Liver (tissue), 9 donors: ENCODE results near the gene PPP2R2C. TPM values are rescaled to one million over a fixed set of nuclear protein-coding genes. Genes with fewer than 3 reads are reported as not detected.

Source experiments
- DNase-seq: peaks from one replicate; pipeline ENCODE4 v3.0.0-alpha.2; 2017; ENCODE audit warnings: low spot score
- H3K27ac ChIP-seq, 2 donors: one replicate each; pipeline ENCODE4 v1.7.0; 2013; ENCODE audit warnings: inconsistent platforms in 2 of 2, low read length in 2 of 2, control low read depth in 1 of 2, low read depth in 1 of 2, mild to moderate bottlenecking in 1 of 2
- H3K27me3 ChIP-seq, 4 donors: one replicate each; pipeline versions ENCODE4 v1.6.1 to v1.7.0; 2013; ENCODE audit warnings: low read length in 3 of 4, inconsistent platforms in 1 of 4, mild to moderate bottlenecking in 1 of 4, moderate library complexity in 1 of 4; ENCODE audit not compliant: control insufficient read depth in 4 of 4, insufficient read depth in 4 of 4
- H3K36me3 ChIP-seq, 4 donors: one replicate each; pipeline versions ENCODE4 v1.6.1 to v1.7.0; 2013; ENCODE audit warnings: low read length in 3 of 4, mild to moderate bottlenecking in 3 of 4, low read depth in 1 of 4, moderate library complexity in 1 of 4; ENCODE audit not compliant: control insufficient read depth in 4 of 4, insufficient read depth in 3 of 4
- H3K4me1 ChIP-seq, 4 donors: one replicate each; pipeline versions ENCODE4 v1.6.1 to v1.7.0; 2013; ENCODE audit warnings: low read length in 3 of 4, mild to moderate bottlenecking in 3 of 4, moderate library complexity in 1 of 4; ENCODE audit not compliant: control insufficient read depth in 4 of 4, insufficient read depth in 4 of 4
- H3K4me3 ChIP-seq, 3 donors: one replicate each; pipeline versions ENCODE4 v1.6.1 to v1.7.0; 2013; ENCODE audit warnings: low read length in 3 of 3, control low read depth in 1 of 3, low read depth in 1 of 3, mild to moderate bottlenecking in 1 of 3
- H3K9ac ChIP-seq, 2 donors: one replicate each; pipeline ENCODE4 v1.7.0; 2013; ENCODE audit warnings: low read length in 2 of 2, mild to moderate bottlenecking in 2 of 2, moderate library complexity in 2 of 2, control low read depth in 1 of 2, low read depth in 1 of 2
- H3K9me3 ChIP-seq, 4 donors: one replicate each; pipeline versions ENCODE4 v1.6.1 to v1.7.0; 2013; ENCODE audit warnings: low read length in 3 of 4; ENCODE audit not compliant: control insufficient read depth in 4 of 4
- EGR1 ChIP-seq, 2 donors: IDR thresholded peaks; 2 replicates each; pipeline ENCODE4 v1.6.1; 2016 to 2018; ENCODE audit warnings: antibody characterized with exemption in 2 of 2, low read depth in 2 of 2
- FOXA1 ChIP-seq: IDR thresholded peaks from 2 replicates; pipeline ENCODE4 v1.6.1; 2016; ENCODE audit warnings: antibody characterized with exemption
- FOXA2 ChIP-seq: IDR thresholded peaks from 2 replicates; pipeline ENCODE4 v1.6.1; 2016; ENCODE audit warnings: antibody characterized with exemption
- GABPA ChIP-seq, 2 donors: IDR thresholded peaks in 1 of 2; conservative IDR thresholded peaks in 1 of 2; 2 replicates each; pipeline ENCODE4 v1.6.1; 2016; ENCODE audit warnings: antibody characterized with exemption in 2 of 2, mild to moderate bottlenecking in 1 of 2, moderate library complexity in 1 of 2
- HNF4A ChIP-seq, 2 donors: conservative IDR thresholded peaks; 2 replicates each; pipeline ENCODE4 v1.6.1; 2016; ENCODE audit warnings: antibody characterized with exemption in 2 of 2, mild to moderate bottlenecking in 2 of 2
- HNF4G ChIP-seq: IDR thresholded peaks from 2 replicates; pipeline ENCODE4 v1.6.1; 2016; ENCODE audit warnings: antibody characterized with exemption
- JUND ChIP-seq, 2 donors: IDR thresholded peaks; 2 replicates each; pipeline ENCODE4 v1.6.1; 2016; ENCODE audit warnings: antibody characterized with exemption in 2 of 2
- NR2F2 ChIP-seq: IDR thresholded peaks from 2 replicates; pipeline ENCODE4 v1.6.1; 2016; ENCODE audit warnings: antibody characterized with exemption
- RAD21 ChIP-seq, 2 donors: IDR thresholded peaks; 2 replicates each; pipeline ENCODE4 v1.6.1; 2016; ENCODE audit warnings: antibody characterized with exemption in 2 of 2, mild to moderate bottlenecking in 2 of 2
- RXRA ChIP-seq, 2 donors: IDR thresholded peaks; 2 replicates each; pipeline ENCODE4 v1.6.1; 2017 to 2018; ENCODE audit warnings: antibody characterized with exemption in 2 of 2, mild to moderate bottlenecking in 1 of 2
- SP1 ChIP-seq: IDR thresholded peaks from 2 replicates; pipeline ENCODE4 v1.6.1; 2018; ENCODE audit warnings: antibody characterized with exemption, mild to moderate bottlenecking
- TAF1 ChIP-seq: conservative IDR thresholded peaks from 2 replicates; pipeline ENCODE4 v1.6.1; 2016; ENCODE audit warnings: antibody characterized with exemption, mild to moderate bottlenecking
- YY1 ChIP-seq: IDR thresholded peaks from 2 replicates; pipeline ENCODE4 v1.6.1; 2016; ENCODE audit warnings: antibody characterized with exemption, mild to moderate bottlenecking
- WGBS: extraction: QIAGEN DNeasy Blood & Tissue Kit; methylation state at CpG from one replicate; pipeline ENCODE4 v1.1.7; 2013; 5-methylcytosine and 5-hydroxymethylcytosine counted together
- polyA plus RNA-seq, 2 donors: library from polyadenylated mRNA; stranded (reverse) in 1 of 2; unstranded in 1 of 2; fragments of 200-250 nt in 1 of 2; fragments of >200 nt in 1 of 2; fragmentation: Nextera tagmentation in 1 of 2; extraction: Ambion mirVana in 1 of 2; gene quantifications; one replicate each; pipeline versions ENCODE4 v1.2.1 to v1.2.3, GENCODE V29; 2013 to 2015
- total RNA-seq, 2 donors: library from RNA; depleted of rRNA; stranded (reverse); fragments of >200 nt; gene quantifications; one replicate each; pipeline ENCODE4 v1.2.3, GENCODE V29; 2014
- TF ChIP-seq, protein P1 (sequence below): IDR thresholded peaks from 2 replicates; pipeline ENCODE4 v1.6.1; 2016; ENCODE audit warnings: antibody characterized with exemption
- TF ChIP-seq, protein P2 (sequence below): fragments of 150-350 bp; IDR thresholded peaks from 2 replicates; pipeline ENCODE4 v1.5.1; 2017; ENCODE audit warnings: improper control_type of control experiment, low read depth, low read length; ENCODE audit not compliant: missing input control
- TF ChIP-seq, protein P3 (sequence below): IDR thresholded peaks from 2 replicates; pipeline ENCODE4 v1.6.1; 2016; ENCODE audit warnings: antibody characterized with exemption, mild to moderate bottlenecking
- TF ChIP-seq, protein P4 (sequence below): IDR thresholded peaks from 2 replicates; pipeline ENCODE4 v1.6.1; 2016; ENCODE audit warnings: antibody characterized with exemption
- donor health status: healthy.
- donor health status: healthy.
- donor health status: healthy.
- donor health status: healthy.
- donor health status: healthy.

Gene PPP2R2C
- total and polyA plus RNA-seq, 4 donors: under 0.01 to 0.01 TPM; not detected in 2

DNA sequence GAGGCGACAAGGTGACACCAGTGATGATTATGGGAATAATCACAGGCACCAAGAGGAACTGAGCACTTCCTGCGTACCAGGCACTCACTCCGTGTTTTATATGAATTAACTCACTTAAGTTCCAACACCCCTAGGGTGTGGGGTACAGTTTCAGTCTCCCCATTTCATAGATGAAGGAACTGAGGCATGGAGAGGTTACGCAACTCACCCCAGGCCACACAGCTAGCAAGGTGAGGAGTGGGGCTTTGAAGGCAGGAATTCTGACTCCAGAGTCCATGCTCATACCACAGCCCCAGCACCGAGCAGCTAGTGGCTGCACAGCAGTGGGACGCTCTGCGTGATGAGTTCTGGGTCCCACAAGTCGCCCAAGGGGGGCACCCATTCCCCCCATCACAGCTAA lies 29.9 kb downstream of the PPP2R2C start (continued):
- TF ChIP-seq, protein P1, sequence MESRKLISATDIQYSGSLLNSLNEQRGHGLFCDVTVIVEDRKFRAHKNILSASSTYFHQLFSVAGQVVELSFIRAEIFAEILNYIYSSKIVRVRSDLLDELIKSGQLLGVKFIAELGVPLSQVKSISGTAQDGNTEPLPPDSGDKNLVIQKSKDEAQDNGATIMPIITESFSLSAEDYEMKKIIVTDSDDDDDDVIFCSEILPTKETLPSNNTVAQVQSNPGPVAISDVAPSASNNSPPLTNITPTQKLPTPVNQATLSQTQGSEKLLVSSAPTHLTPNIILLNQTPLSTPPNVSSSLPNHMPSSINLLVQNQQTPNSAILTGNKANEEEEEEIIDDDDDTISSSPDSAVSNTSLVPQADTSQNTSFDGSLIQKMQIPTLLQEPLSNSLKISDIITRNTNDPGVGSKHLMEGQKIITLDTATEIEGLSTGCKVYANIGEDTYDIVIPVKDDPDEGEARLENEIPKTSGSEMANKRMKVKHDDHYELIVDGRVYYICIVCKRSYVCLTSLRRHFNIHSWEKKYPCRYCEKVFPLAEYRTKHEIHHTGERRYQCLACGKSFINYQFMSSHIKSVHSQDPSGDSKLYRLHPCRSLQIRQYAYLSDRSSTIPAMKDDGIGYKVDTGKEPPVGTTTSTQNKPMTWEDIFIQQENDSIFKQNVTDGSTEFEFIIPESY: no peak
- no peak for TF ChIP-seq SP1

DNA sequence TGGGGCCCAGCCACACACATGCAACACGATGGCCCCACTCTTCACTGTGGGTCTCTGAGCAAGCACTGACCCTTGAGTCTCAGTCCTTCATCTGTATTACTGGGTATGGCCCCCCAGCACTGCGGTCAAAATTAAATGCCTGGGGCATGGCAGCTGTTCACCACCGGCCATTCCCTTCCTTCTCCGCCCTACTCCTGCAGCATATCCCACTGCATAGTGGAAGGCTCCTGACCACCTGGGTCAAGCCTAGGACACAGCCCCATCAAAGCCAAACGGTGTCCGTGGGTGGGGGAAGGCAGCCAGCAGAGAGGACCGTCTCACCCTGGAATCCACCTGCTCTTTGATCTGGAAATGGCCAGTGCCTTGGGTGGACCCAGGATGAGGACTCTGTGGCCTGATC lies 30.7 kb downstream of the PPP2R2C start:
- no peak overlapping the region for H3K9ac ChIP-seq
- no peak overlapping the region for H3K4me3 ChIP-seq
- no peaks in the 10 kb centered on the region for H3K4me1 ChIP-seq
- no peaks in the 10 kb centered on the region for H3K9me3 ChIP-seq
- WGBS: 81% methylated on average over 7 of the region's 7 CpGs
- H3K27me3 ChIP-seq: peaks cover 0 to 5% (median 0%) of the 10 kb centered on the region in 4 donors
- no peak for DNase-seq
- no peak overlapping the region for H3K27ac ChIP-seq
- TF ChIP-seq, protein P2, sequence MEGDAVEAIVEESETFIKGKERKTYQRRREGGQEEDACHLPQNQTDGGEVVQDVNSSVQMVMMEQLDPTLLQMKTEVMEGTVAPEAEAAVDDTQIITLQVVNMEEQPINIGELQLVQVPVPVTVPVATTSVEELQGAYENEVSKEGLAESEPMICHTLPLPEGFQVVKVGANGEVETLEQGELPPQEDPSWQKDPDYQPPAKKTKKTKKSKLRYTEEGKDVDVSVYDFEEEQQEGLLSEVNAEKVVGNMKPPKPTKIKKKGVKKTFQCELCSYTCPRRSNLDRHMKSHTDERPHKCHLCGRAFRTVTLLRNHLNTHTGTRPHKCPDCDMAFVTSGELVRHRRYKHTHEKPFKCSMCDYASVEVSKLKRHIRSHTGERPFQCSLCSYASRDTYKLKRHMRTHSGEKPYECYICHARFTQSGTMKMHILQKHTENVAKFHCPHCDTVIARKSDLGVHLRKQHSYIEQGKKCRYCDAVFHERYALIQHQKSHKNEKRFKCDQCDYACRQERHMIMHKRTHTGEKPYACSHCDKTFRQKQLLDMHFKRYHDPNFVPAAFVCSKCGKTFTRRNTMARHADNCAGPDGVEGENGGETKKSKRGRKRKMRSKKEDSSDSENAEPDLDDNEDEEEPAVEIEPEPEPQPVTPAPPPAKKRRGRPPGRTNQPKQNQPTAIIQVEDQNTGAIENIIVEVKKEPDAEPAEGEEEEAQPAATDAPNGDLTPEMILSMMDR: no peak
- TF ChIP-seq FOXA1 (no peak), RAD21 (IDR thresholded peaks at IDR 0.05) (no peak), SP1 (no peak), NR2F2 (no peak), HNF4A (conservative IDR thresholded peaks at IDR 0.05) (no peak), FOXA2 (no peak), JUND (IDR thresholded peaks at IDR 0.05) (no peak), RXRA (IDR thresholded peaks at IDR 0.05) (no peak), GABPA (IDR thresholded peaks at IDR 0.05 in 1 of 2, conservative IDR thresholded peaks at IDR 0.05 in 1 of 2) (no peak)
- TF ChIP-seq, protein P3, sequence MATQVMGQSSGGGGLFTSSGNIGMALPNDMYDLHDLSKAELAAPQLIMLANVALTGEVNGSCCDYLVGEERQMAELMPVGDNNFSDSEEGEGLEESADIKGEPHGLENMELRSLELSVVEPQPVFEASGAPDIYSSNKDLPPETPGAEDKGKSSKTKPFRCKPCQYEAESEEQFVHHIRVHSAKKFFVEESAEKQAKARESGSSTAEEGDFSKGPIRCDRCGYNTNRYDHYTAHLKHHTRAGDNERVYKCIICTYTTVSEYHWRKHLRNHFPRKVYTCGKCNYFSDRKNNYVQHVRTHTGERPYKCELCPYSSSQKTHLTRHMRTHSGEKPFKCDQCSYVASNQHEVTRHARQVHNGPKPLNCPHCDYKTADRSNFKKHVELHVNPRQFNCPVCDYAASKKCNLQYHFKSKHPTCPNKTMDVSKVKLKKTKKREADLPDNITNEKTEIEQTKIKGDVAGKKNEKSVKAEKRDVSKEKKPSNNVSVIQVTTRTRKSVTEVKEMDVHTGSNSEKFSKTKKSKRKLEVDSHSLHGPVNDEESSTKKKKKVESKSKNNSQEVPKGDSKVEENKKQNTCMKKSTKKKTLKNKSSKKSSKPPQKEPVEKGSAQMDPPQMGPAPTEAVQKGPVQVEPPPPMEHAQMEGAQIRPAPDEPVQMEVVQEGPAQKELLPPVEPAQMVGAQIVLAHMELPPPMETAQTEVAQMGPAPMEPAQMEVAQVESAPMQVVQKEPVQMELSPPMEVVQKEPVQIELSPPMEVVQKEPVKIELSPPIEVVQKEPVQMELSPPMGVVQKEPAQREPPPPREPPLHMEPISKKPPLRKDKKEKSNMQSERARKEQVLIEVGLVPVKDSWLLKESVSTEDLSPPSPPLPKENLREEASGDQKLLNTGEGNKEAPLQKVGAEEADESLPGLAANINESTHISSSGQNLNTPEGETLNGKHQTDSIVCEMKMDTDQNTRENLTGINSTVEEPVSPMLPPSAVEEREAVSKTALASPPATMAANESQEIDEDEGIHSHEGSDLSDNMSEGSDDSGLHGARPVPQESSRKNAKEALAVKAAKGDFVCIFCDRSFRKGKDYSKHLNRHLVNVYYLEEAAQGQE: no peak
- no peaks in the 10 kb centered on the region for H3K36me3 ChIP-seq

DNA sequence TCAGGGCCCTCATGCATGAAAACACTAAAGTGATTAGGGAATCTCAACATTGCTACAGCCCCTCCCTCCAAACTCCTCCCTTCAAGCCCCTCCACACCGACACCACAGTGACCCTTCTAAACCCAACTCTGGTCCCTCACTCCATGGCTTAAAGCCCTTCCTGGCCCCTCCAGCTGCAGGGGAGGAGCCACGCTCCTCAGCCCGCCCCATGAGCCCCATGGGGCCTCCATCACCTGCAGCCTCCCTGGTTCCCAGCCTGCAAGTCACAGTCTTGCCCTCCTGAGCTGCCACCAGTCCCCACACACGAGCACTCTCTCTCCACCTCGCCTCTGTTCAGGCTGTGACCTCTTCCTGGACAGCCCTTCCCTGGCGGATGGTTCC lies 31.2 kb downstream of the PPP2R2C start:
- DNase-seq: no peak
- Histone ChIP-seq H3K9me3 (no peaks in the 10 kb centered on the region), H3K9ac (no peak overlapping the region), H3K4me3 (no peak overlapping the region), H3K4me1 (no peaks in the 10 kb centered on the region), H3K27ac (no peak overlapping the region), H3K27me3 (peaks cover 0 to 5% (median 0%) of the 10 kb centered on the region in 4 donors), H3K36me3 (no peaks in the 10 kb centered on the region)
- WGBS: 63% methylated on average over 6 of the region's 6 CpGs
- TF ChIP-seq JUND (IDR thresholded peaks at IDR 0.05): no peak
- TF ChIP-seq NR2F2: no peak
- no peak for TF ChIP-seq GABPA (IDR thresholded peaks at IDR 0.05 in 1 of 2, conservative IDR thresholded peaks at IDR 0.05 in 1 of 2)
- TF ChIP-seq EGR1 (IDR thresholded peaks at IDR 0.05; ENCODE audit: low read depth in 2 of 2): no peak
- no peak for TF ChIP-seq SP1
- TF ChIP-seq HNF4A (conservative IDR thresholded peaks at IDR 0.05): no peak
- TF ChIP-seq TAF1: no peak
- TF ChIP-seq, protein P2: no peak
- TF ChIP-seq, protein P4, sequence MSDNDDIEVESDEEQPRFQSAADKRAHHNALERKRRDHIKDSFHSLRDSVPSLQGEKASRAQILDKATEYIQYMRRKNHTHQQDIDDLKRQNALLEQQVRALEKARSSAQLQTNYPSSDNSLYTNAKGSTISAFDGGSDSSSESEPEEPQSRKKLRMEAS: no peak
- TF ChIP-seq, protein P3: no peak
- TF ChIP-seq YY1: no peak
- TF ChIP-seq FOXA1: no peak
- no peak for TF ChIP-seq FOXA2
- TF ChIP-seq RAD21 (IDR thresholded peaks at IDR 0.05): no peak
- TF ChIP-seq HNF4G: no peak
- TF ChIP-seq RXRA (IDR thresholded peaks at IDR 0.05): no peak
